Stimulated activated CD8-positive, alpha-beta memory T cell treated with anti-CD3 and anti-CD28 coated beads, Interleukin-15, amount 100 ng/mL, for 1 hour (primary cell): ENCODE results near the gene BAG3.
A peak's percentile ranks its signal among the peaks of the same experiment; 100 is the strongest.

Experiments used
- DNase-seq: peaks from one replicate; pipeline ENCODE4 v3.0.0-alpha.2; 2020; ENCODE audit warnings: low read depth

BAG3 gene

DNA sequence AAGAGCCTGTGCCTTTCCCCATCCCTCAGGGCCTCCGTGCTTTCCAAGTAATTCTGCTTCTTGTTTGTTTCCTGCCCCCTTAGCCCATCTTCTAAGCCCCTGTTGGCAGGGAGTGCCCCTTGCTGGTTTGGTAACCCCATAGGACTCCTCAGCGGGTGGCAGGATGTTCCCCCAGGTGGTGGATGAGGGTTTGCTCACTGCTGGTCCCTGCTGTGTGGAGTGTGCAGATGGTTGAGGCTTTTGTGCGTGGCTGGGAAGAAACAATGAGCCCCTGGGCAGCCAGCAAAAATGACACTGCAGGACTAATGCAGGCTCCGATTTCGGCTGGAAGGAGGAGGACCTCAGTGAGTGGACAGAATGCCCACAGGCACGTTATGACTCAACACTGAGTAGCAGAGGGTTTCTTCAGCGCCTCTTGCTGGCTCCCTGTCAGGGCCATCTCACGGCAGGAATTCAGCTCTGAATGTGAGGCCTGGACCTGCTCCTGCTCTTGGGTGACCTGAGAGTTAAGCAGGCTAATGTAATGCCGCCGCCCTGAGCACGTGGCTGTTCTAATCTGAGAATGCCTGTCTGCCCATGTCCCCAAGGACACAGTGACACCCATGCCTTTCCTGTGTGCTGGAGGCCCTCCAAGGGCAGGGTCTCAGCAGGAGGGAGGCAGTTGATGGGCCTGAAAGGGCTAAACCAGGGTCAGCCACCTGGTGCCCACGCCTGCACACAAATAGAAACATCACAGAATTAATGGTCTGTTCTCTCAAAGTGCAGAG is 16.6 kb downstream of the BAG3 start:
- DNase-seq = no peak

- DNase-seq = no peak
Observed at GRCh38 chr10:119668461-119668860, 17.3 kb downstream of the BAG3 start.

- no peak for DNase-seq
Observed at GRCh38 chr10:119669331-119669730, 18.2 kb downstream of the BAG3 start.

DNA sequence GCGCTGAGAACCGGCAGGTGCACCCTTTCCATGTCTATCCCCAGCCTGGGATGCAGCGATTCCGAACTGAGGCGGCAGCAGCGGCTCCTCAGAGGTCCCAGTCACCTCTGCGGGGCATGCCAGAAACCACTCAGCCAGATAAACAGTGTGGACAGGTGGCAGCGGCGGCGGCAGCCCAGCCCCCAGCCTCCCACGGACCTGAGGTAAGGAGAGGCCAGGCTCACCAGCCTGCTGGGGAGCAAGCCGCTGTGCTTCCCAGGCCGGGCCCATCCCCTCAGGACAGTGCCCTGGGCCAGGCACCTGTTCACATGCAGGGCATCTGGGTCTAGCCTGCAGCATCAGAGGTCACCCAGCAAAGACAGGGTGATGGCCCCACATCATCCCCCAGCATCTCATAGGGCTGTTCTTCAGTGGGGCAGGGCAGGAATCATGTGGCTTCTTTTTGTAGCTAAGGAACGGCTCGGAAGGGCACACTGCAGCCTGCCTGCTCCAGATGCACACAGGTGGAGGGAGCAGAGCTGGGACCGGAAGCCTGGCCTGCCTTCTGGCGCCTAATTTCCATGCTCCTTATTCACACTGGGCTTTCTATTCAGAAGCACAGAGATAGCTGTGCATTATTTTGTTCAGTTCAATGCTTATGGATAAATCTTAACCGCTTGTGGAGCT is 18.9 kb downstream of the BAG3 start:
- no peak for DNase-seq

- DNase-seq = no peak
Observed at GRCh38 chr10:119670717-119671116, 19.5 kb downstream of the BAG3 start.

DNA sequence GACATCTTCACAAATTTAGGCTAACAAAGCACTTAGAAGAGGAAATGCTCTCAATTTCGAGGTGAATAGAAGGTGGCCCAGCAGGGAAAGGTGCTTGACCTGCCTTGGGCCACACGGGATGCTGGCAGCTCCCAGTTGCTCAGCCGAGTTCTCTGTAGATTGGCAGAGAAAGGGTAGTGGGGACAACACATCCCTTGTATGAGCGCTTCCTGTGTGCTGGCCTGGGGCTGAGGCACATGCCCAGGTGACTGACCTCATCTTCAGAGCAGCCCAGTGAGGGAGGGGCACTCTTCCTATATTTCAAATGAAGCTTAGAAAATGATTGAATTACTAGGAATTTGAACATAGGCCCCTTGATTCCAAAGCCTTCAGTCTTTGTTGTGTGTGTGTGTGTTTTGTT is 20.2 kb downstream of the BAG3 start:
- no peak for DNase-seq

GRCh38 chr10:119672291-119672690 is 21.1 kb downstream of the BAG3 start:
- no peak for DNase-seq

DNA sequence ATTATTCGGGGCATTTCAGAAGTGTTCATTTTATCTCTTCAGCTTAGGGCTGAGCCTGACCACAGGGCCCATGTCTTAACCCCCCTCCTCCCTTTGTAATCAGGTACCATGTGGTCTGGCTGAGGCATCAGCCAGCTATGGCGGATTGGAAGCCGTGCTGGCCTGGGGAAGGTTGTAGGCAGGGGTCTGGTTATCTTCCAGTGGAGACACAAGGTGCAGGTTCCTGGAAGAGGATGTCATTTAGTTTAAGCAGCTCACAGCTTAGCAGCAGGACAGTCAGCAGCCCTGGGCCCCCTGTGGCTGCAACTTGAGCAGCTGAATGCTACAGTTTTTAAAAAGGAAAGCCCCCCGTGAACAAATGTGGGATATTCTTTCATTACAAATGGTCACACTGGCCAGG is 22.1 kb downstream of the BAG3 start:
- no peak for DNase-seq

DNA sequence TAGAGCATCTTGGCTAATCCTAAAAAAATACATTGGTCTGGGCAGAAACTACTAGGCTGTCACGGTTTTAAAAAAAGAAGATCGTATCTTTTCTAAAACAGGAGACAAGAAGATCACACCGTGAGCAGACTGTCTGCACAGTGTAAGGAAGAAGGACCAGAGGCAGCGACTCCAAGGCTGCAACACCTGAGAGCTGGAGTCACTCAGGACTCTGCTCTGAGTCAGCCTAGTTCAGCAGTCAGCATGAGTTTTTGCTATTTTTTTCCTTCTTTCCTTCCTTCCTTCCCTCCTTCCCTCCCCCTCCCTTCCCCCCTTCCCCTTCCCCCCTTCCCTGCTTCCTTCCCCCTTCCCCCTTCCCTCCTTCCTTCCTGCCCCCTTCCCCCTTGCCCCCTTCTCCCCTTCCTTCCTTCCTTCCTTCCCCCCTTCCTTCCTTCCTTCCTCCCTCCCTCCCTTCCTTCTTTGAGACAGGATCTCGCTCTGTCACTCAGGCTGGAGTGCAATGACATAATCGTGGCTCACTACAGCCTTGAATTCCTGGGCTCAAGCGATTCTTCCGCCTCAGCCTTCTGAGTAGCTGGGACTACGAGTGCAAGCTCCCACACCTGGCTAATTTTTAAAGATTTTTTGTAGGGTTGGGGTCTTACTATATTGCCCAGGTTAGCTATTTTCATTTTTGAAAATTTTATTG is 24.4 kb downstream of the BAG3 start:
- DNase-seq = no peak

DNA sequence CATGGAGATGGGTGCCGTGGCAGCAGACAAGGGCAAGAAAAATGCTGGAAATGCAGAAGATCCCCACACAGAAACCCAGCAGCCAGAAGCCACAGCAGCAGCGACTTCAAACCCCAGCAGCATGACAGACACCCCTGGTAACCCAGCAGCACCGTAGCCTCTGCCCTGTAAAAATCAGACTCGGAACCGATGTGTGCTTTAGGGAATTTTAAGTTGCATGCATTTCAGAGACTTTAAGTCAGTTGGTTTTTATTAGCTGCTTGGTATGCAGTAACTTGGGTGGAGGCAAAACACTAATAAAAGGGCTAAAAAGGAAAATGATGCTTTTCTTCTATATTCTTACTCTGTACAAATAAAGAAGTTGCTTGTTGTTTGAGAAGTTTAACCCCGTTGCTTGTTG is 25.9 kb downstream of the BAG3 start:
- DNase-seq = no peak

- no peak for DNase-seq
Observed at GRCh38 chr10:119677904-119678755, 26.9 kb downstream of the BAG3 start.

DNA sequence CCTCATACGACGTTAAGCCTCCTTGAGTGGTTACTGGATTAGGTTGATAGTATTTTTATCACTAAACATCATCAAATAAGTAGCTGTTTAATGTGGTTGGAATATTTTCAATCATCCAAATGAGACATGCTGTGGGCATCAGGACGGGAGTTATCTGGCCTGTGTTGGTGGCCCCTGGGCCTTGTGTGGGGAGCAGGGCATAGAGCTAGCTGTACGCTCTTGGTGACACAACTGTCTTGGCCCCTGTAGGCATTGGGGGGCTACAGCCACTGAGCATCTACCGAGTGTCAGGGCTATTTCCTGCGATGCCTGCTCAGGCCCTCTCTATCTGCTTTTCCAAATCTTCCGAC is 28.3 kb downstream of the BAG3 start:
- no peak for DNase-seq

DNA sequence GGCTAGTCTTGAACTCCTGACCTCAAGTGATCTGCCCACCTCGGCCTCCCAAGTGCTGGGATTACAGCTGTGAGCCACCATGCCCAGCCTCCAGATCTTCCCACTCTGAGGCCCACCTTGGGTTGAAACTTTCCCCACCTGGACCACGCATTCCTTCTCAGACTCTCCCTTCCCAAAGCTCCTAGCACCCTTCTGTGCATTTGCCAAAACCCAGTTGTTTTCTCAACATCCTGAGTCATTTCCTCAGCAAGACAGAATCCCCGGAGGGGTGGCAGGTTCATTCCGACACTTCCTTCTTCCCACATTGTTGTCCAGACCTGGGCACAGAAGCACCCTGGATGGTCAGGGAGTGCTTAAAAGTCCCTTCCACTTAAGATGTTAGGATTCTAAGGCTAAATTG is 28.9 kb downstream of the BAG3 start:
- no peak for DNase-seq

DNA sequence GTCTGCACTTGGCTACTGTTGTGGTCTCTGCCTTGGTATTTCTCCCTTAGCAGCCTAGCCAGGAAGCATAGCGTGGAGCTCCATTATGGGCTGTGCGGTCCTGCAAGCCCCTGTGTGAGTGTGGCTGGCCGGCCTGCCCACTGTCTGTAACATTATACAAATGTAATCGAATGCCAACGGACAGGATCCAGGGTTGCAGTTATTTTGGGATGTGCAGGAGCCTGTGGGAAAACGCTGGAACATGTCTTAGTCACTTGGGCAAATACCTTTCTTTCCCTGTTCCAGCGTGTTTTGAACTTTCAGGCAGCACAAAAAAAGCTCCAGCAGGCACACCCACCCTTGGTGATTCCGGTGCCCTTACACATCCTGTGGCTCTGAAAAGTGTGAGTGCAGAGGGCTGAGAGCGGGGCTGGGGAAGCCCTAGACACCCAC is 29.5 kb downstream of the BAG3 start:
- no peak for DNase-seq

- peak; percentile 63 for DNase-seq
Observed at GRCh38 chr10:119686465-119687191, 35.4 kb downstream of the BAG3 start.

- no peak for DNase-seq
Observed at GRCh38 chr10:119687192-119688032, 36.2 kb downstream of the BAG3 start.

DNA sequence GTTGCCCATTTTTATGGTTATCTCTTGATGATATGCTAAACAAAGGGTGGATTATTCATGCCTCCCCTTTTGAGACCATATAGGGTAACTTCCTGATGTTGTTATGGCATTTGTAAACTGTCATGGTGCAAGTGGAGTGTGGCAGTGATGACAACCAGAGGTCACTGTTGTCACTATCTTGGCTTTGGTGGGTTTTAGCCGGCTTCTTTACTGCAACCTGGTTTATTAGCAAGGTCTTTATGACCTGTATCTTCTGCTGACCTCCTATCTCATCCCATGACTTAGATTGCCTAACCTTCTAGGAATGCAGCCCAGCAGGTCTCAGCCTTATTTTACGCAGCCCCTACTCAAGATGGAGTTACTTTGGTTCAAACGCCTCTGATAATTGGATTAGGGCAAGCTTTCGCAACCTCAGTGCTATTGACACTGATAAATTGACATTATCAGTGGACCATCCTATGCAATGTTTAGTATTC is 36.9 kb downstream of the BAG3 start:
- no peak for DNase-seq

DNA sequence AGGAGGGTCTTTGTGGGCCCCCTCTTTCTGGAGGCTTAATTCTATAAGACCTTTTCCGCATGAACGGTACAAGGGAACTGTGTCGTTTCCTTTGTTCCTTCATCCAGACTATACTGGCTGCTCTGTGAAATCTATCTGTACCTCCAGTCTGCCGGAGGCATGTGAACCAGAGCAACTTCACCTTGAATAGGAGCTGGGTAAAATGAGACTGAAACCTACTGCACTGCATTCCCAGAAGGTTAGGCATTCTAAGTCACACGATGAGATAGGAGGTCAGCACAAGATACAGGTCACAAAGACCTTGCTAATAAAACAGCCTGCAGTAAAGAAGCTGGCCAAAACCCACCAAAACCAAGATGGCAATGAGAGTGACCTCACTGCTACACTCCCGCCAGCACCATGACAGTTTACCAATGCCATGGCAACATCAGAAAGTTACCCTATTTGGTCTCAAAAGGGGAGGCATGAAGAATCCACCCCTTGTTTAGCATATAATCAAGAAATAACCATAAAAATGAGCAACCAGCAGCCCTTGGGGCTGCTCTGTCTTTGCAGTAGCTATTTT is 37.9 kb downstream of the BAG3 start:
- DNase-seq = no peak

DNA sequence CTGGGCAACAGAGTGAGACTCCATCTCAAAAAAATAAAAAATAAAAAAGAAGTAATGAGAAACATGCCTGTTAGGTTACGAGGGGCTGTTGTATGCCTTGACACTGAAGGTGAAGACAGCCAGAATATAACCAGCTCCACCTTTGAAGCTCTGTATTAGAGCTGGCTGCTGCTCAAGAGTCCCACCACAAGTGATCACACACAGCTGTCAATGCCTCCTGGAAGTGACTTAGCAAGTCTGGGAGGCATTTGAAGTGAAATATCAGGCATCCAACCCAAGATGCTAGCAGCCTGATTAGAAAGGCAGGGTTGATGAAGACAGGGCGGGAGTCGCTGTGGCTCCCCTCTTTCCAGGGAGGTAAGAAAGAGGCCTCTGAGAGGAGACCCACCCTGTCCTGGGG is 40.5 kb downstream of the BAG3 start:
- no peak for DNase-seq

GRCh38 chr10:119693262-119693957 is 42.2 kb downstream of the BAG3 start:
- no peak for DNase-seq
